ENCODE measurements around the gene OR1L6. TPM values are rescaled to one million over a fixed set of nuclear protein-coding genes. Genes with fewer than 3 reads are reported as not detected.
A peak's percentile ranks its signal among the peaks of the same experiment; 100 is the strongest.

The OR1L6 gene, protein sequence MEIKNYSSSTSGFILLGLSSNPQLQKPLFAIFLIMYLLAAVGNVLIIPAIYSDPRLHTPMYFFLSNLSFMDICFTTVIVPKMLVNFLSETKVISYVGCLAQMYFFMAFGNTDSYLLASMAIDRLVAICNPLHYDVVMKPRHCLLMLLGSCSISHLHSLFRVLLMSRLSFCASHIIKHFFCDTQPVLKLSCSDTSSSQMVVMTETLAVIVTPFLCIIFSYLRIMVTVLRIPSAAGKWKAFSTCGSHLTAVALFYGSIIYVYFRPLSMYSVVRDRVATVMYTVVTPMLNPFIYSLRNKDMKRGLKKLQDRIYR
- not detected in 2 replicates for total RNA-seq (2014; rRNA removed; shearing (Covaris generic); ENCODE audit: low replicate concordance)

DNA sequence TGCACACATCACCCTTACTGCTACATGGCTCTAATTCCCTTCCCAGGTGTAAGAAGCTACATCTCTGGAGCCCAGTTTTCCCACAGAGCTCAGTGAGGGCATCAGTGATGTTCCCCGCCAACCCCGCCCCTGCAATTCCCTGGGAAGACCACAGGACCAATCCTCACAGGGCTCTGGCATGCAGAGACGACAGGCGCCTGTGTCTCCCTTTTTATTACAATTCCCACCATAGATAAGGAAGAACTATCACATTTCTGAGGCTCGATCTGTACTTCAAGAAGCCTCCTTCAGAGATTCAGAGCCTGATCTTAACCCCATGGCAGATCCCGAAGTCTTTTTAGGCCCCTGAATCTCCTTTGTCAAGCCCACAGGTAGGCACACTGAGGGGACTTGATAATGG lies at the start of gene OR1L6:
OR1L6 (plus strand) TSS at position 301 of the 400 bp plus-strand sequence. CDS start 7,545 bp downstream, outside the sequence.
- H3K4me3 ChIP-seq: no peak within 1 kb of the TSS
- H3K9me3 ChIP-seq: no peaks in the 10 kb centered on the region
- peaks cover 5% of the 10 kb centered on the region; the same call in 1 of the 2 replicates for H3K27me3 ChIP-seq
- H3K36me3 ChIP-seq: no peaks in the 10 kb centered on the region
- no peak for DNase-seq

DNA sequence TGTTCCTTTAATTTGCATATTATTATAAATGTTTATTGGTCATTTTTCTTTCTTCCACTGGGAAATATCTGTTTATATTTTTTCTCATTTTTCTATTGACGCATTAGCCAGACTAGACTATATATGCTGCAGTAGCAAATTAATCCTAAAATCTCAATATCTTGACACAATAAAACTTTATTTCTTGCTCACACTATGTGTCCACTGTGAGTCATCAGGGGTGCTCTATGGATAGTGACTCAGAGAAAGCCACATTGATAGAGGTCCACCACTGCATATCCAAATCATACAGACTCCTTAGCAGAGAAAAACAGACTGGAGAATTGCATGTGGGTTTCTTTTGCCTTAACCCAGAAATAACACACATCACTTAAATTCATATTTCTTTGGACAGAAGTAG lies 46.4 kb upstream of the OR1L6 start:
- Histone ChIP-seq H3K36me3 (no peaks in the 10 kb centered on the region), H3K4me3 (no peak overlapping the region), H3K9me3 (no peaks in the 10 kb centered on the region), H3K27me3 (0 out of 2 replicates have a peak, but pooled peaks cover 2% of the 10 kb centered on the region)
- DNase-seq: no peak

DNA sequence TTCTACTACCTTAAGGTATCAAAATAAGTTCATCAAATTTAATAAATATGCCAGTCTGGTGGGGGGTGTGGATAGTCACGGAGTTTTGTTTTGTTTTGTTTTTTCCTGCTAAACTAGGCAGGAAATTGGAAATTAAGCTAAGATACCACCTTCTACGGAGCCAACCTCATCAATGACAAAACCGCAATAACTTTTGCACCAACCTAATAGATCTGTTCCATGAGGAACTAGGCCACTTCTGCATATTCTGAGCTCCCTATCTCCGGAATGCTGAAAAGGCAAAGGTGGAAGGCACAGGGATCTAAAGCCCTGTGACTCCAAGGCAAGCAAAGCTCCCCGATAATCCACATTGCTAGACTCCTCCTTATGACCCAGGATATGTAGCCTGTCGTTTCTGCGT lies 24.1 kb upstream of the OR1L6 start:
- Histone ChIP-seq H3K27me3 (no peaks in the 10 kb centered on the region), H3K4me3 (no peak overlapping the region), H3K9me3 (no peaks in the 10 kb centered on the region), H3K36me3 (no peaks in the 10 kb centered on the region)
- no peak for DNase-seq

GRCh38 chr9:122719218-122719617 lies 22.9 kb upstream of the OR1L6 start:
- H3K4me3 ChIP-seq: no peak overlapping the region
- no peaks in the 10 kb centered on the region for H3K9me3 ChIP-seq
- no peaks in the 10 kb centered on the region for H3K27me3 ChIP-seq
- no peak for DNase-seq
- no peaks in the 10 kb centered on the region for H3K36me3 ChIP-seq

- Histone ChIP-seq H3K36me3 (no peaks in the 10 kb centered on the region), H3K9me3 (peaks cover 2% of the 10 kb centered on the region; the same call in 1 of the 2 replicates), H3K27me3 (no peaks in the 10 kb centered on the region), H3K4me3 (no peak within 1 kb of the TSS)
- no peak for DNase-seq
Measured at GRCh38 chr9:122723690-122724089, 18.4 kb upstream of the OR1L6 start, which contains the start of gene OR1L4. OR1L4 (plus strand) TSS chr9:122723990; CDS start chr9:122723990, 0 bp downstream.

DNA sequence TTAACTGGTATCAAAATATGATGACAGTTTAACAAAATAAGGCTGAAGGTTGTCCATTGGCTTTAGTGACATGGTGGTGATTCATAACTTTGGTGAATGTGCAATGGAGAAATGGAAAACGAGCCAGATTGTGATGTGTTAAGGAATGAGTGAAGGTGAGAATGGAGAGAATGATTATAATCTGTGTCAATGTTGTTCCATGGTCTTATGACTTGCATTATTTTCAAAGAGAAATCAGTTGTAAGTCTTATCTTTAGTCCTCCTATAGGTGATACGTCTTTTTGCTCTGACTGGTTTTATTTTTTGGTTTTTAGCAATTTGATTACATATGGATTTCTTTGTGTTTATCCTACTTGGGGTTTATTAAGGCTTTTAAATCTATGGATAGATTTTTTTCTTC lies 12.7 kb downstream of the OR1L6 start:
- no peak overlapping the region for H3K4me3 ChIP-seq
- H3K27me3 ChIP-seq: no peaks in the 10 kb centered on the region
- peaks cover 5% of the 10 kb centered on the region; the same call in 1 of the 2 replicates for H3K9me3 ChIP-seq
- DNase-seq: no peak
- no peaks in the 10 kb centered on the region for H3K36me3 ChIP-seq

DNA sequence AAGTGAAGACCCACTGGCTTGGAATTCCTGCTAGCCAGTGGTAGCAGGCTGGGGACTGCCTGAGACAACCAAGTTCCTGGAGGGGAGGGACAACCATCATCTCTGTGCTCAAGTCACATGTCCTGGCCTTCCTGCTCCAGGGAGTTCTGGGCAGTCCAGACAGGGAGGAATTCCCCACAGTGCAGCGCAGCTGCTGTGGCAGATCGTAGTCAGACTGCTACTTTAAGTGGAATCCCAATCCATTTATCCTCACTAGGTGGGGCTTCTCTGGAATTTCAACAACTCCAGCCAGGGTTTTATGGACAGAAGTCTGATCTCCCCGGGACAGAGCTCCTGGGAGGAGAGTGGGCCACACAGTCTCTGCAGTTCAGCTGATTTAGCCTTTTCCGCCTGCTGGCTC lies 25.7 kb downstream of the OR1L6 start:
- Histone ChIP-seq H3K4me3 (no peak overlapping the region), H3K27me3 (no peaks in the 10 kb centered on the region), H3K9me3 (no peaks in the 10 kb centered on the region), H3K36me3 (no peaks in the 10 kb centered on the region)
- no peak for DNase-seq

GRCh38 chr9:122777052-122777451 lies 34.9 kb downstream of the OR1L6 start:
- Histone ChIP-seq H3K9me3 (no peaks in the 10 kb centered on the region), H3K36me3 (no peaks in the 10 kb centered on the region), H3K4me3 (no peak overlapping the region), H3K27me3 (no peaks in the 10 kb centered on the region)
- no peak for DNase-seq

DNA sequence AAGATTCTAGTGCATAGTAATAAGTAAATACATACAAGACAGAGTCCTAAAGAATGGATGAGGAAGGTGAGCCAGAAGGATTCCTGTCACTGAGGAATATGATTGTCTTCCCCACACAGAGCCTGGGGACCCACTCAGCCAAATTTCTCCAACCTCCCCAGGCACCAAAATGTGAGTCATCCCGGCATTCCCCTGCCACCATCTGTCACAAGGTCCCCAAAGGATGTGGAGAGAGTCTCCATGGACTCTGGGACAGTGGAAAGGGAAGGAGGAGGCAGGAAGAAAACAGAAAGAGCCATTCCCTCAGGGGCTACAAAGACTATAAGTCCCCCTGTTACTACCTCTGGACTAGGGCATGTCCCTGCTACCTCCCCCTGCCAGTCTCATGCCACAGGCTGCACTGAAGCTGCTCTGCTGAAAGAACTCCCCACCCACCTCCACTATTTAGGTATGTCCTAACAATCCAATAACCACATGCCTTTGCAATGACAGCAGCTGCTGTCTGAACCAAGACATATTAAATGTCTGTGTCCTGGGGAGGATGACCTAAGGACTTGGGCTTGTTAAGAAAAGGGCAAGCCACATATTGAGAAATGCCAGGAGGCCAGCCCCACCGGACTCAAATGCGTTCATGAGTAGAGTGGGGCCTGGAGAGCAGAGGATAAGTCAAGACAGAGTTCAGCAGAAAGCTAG lies 36.0 kb downstream of the OR1L6 start:
- Histone ChIP-seq H3K4me3 (no peak overlapping the region), H3K9me3 (no peaks in the 10 kb centered on the region), H3K36me3 (no peaks in the 10 kb centered on the region), H3K27me3 (no peaks in the 10 kb centered on the region)
- peak; percentile 15 for DNase-seq

DNA sequence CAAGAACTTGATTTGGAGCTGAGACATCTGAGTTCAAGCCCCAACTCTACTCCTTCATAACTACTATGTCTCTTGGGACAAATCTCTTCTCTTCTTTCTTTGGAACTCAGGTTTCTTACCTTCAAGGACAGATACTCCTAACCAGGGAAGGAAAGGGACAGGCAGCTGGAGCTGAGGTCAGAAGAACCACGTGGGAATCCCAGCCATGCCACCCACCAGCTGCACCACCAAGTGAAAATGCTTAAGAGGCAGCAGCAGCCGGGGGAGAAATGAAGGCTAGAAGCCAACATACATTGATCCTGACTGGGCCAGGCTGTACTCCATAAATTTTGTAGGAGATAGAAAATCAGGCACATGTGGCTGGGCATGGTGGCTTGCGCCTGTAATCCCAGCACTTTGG lies 37.1 kb downstream of the OR1L6 start:
- no peaks in the 10 kb centered on the region for H3K9me3 ChIP-seq
- H3K27me3 ChIP-seq: no peaks in the 10 kb centered on the region
- H3K36me3 ChIP-seq: no peaks in the 10 kb centered on the region
- no peak for DNase-seq
- H3K4me3 ChIP-seq: no peak overlapping the region

- DNase-seq: no peak
- Histone ChIP-seq H3K9me3 (no peaks in the 10 kb centered on the region), H3K27me3 (no peaks in the 10 kb centered on the region), H3K4me3 (no peak overlapping the region), H3K36me3 (no peaks in the 10 kb centered on the region)
Measured at GRCh38 chr9:122780026-122780425, 37.9 kb downstream of the OR1L6 start.

- no peaks in the 10 kb centered on the region for H3K9me3 ChIP-seq
- DNase-seq: no peak
- H3K36me3 ChIP-seq: no peaks in the 10 kb centered on the region
- no peak overlapping the region for H3K4me3 ChIP-seq
- no peaks in the 10 kb centered on the region for H3K27me3 ChIP-seq
Measured at GRCh38 chr9:122781671-122782070, 39.6 kb downstream of the OR1L6 start.

DNA sequence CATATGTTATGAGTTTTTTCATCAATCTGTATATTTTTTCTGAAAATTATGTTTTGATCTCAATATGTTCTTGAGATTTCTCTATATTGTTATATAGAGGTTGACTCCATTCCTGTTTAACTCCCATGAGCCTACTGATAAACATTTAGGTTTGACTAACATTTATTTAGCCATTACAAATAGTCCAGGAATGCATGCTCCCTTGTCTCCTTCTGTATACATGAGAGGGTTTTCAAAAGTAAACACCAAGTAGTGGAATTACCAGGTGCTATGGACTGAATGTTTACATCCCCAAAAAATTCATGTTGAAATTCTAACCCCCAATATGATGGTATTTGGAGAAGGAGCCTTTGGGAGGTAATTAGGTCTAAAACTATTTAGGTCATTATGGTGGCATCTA lies 43.2 kb downstream of the OR1L6 start:
- Histone ChIP-seq H3K4me3 (no peak overlapping the region), H3K36me3 (no peaks in the 10 kb centered on the region)
- no peak for DNase-seq

GRCh38 chr9:122786338-122786737 lies 44.2 kb downstream of the OR1L6 start:
- H3K9me3 ChIP-seq: no peaks in the 10 kb centered on the region
- H3K4me3 ChIP-seq: no peak overlapping the region
- DNase-seq: no peak
- H3K36me3 ChIP-seq: no peaks in the 10 kb centered on the region
- no peaks in the 10 kb centered on the region for H3K27me3 ChIP-seq

More for the DNA sequence above, 43.2 kb downstream of the OR1L6 start:
- Histone ChIP-seq H3K9me3 (no peaks in the 10 kb centered on the region), H3K27me3 (no peaks in the 10 kb centered on the region)

DNA sequence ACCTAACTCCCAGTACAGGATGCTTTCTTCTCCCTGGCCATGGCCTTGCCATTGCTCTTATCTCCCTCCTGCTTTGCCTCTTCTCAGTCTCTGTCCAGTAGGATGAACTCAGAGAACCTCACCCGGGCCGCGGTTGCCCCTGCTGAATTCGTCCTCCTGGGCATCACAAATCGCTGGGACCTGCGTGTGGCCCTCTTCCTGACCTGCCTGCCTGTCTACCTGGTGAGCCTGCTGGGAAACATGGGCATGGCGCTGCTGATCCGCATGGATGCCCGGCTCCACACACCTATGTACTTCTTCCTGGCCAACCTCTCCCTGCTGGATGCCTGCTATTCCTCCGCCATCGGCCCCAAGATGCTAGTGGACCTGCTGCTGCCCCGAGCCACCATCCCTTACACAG lies 46.7 kb downstream of the OR1L6 start, which contains the start of gene OR5C1:
OR5C1 (plus strand) TSS at position 103 of the 400 bp plus-strand sequence; CDS start at position 103, 0 bp downstream.
- DNase-seq: no peak
- Histone ChIP-seq H3K27me3 (no peaks in the 10 kb centered on the region), H3K4me3 (no peak within 1 kb of the TSS), H3K36me3 (no peaks in the 10 kb centered on the region), H3K9me3 (no peaks in the 10 kb centered on the region)

GRCh38 chr9:122789256-122790046 lies 47.3 kb downstream of the OR1L6 start:
- Histone ChIP-seq H3K27me3 (no peaks in the 10 kb centered on the region), H3K36me3 (no peaks in the 10 kb centered on the region), H3K9me3 (no peaks in the 10 kb centered on the region), H3K4me3 (no peak overlapping the region)
- DNase-seq: no peak
